Neural crest cell (in vitro differentiated cells): Measurements from ENCODE around the gene PRCP. TPM values are rescaled to one million over a fixed set of nuclear protein-coding genes. Genes with fewer than 3 reads are reported as not detected.

ENCODE experiments used
- DNase-seq: peaks from one replicate; pipeline ENCODE4 v3.0.0; 2021; ENCODE audit warnings: low read depth, mixed read lengths, low spot score
- H3K27ac Mint-ChIP-seq: one replicate; pipeline ENCODE4 v1.8.0; 2021; ENCODE audit warnings: mild to moderate bottlenecking, mixed read lengths; ENCODE audit not compliant: unreplicated experiment
- H3K27me3 Mint-ChIP-seq: 2 replicates; pipeline ENCODE4 v1.8.0; 2021; ENCODE audit warnings: low read depth, mild to moderate bottlenecking, mixed read lengths
- H3K36me3 Mint-ChIP-seq: 2 replicates; pipeline ENCODE4 v1.8.0; 2021; ENCODE audit warnings: low read depth, mild to moderate bottlenecking, mixed read lengths
- H3K4me1 Mint-ChIP-seq: 2 replicates; pipeline ENCODE4 v1.8.0; 2021; ENCODE audit warnings: mixed read lengths
- H3K4me3 Mint-ChIP-seq: one replicate; pipeline ENCODE4 v1.8.0; 2021; ENCODE audit warnings: mild to moderate bottlenecking, mixed read lengths
- H3K9me3 Mint-ChIP-seq: 2 replicates; pipeline ENCODE4 v1.8.0; 2021; ENCODE audit warnings: mixed read lengths
- CTCF ChIP-seq: fragments of 200-600 bp; sonication (generic); conservative IDR thresholded peaks from 2 replicates; pipeline ENCODE4 v1.5.0; 2021; ENCODE audit warnings: antibody characterized with exemption, mild to moderate bottlenecking
- total RNA-seq: library from RNA; stranded (reverse); gene quantifications from 2 replicates; pipeline ENCODE4 v1.2.1, GENCODE V29; 2021

Gene PRCP
- total RNA-seq, 1 donor from 2014 or later, result 59.8 TPM

GRCh38 chr11:82942376-82942775 lies 42.1 kb upstream of the PRCP start:
- peaks cover 8% of the 10 kb centered on the region for H3K36me3 Mint-ChIP-seq
- TF ChIP-seq CTCF, result no peak

GRCh38 chr11:82939456-82939855 lies 39.2 kb upstream of the PRCP start:
- Mint-ChIP-seq H3K36me3 (peaks cover 17% of the 10 kb centered on the region), H3K27ac (no peak overlapping the region), H3K4me3 (no peak overlapping the region), H3K4me1 (no peaks in the 10 kb centered on the region), H3K9me3 (peaks cover 13% of the 10 kb centered on the region), H3K27me3 (no peaks in the 10 kb centered on the region)
- TF ChIP-seq CTCF, result no peak
- no peak for DNase-seq

More at GRCh38 chr11:82942376-82942775, 42.1 kb upstream of the PRCP start:
- Mint-ChIP-seq H3K4me3 (no peak overlapping the region), H3K4me1 (no peaks in the 10 kb centered on the region), H3K9me3 (peaks cover 13% of the 10 kb centered on the region), H3K27me3 (no peaks in the 10 kb centered on the region), H3K27ac (no peak overlapping the region)
- no peak for DNase-seq

- H3K36me3 Mint-ChIP-seq, result peaks cover 15% of the 10 kb centered on the region
- H3K4me3 Mint-ChIP-seq, result no peak overlapping the region
- no peaks in the 10 kb centered on the region for H3K4me1 Mint-ChIP-seq
- H3K27ac Mint-ChIP-seq, result no peak overlapping the region
- peaks cover 10% of the 10 kb centered on the region for H3K9me3 Mint-ChIP-seq
- TF ChIP-seq CTCF, result no peak
- no peak for DNase-seq
- H3K27me3 Mint-ChIP-seq, result no peaks in the 10 kb centered on the region
Measured at GRCh38 chr11:82937554-82937953, 37.3 kb upstream of the PRCP start.

GRCh38 chr11:82936261-82936660 lies 36.0 kb upstream of the PRCP start:
- H3K4me3 Mint-ChIP-seq, result no peak overlapping the region
- H3K27me3 Mint-ChIP-seq, result no peaks in the 10 kb centered on the region
- H3K36me3 Mint-ChIP-seq, result peaks cover 15% of the 10 kb centered on the region
- no peak for DNase-seq
- H3K9me3 Mint-ChIP-seq, result peaks cover 7% of the 10 kb centered on the region
- TF ChIP-seq CTCF, result no peak
- H3K27ac Mint-ChIP-seq, result no peak overlapping the region
- no peaks in the 10 kb centered on the region for H3K4me1 Mint-ChIP-seq

- Mint-ChIP-seq H3K27ac (no peak overlapping the region), H3K36me3 (peaks cover 10% of the 10 kb centered on the region), H3K4me1 (peaks cover 7% of the 10 kb centered on the region), H3K27me3 (no peaks in the 10 kb centered on the region), H3K4me3 (no peak overlapping the region), H3K9me3 (no peaks in the 10 kb centered on the region)
- no peak for TF ChIP-seq CTCF
- no peak for DNase-seq
Measured at GRCh38 chr11:82932564-82932963, 32.3 kb upstream of the PRCP start.

GRCh38 chr11:82930734-82931133 lies 30.5 kb upstream of the PRCP start:
- H3K4me1 Mint-ChIP-seq, result peaks cover 11% of the 10 kb centered on the region
- no peak overlapping the region for H3K27ac Mint-ChIP-seq

More at GRCh38 chr11:82930734-82931133, 30.5 kb upstream of the PRCP start:
- no peaks in the 10 kb centered on the region for H3K27me3 Mint-ChIP-seq
- H3K36me3 Mint-ChIP-seq, result peaks cover 7% of the 10 kb centered on the region
- DNase-seq, result no peak
- no peak overlapping the region for H3K4me3 Mint-ChIP-seq
- H3K9me3 Mint-ChIP-seq, result no peaks in the 10 kb centered on the region
- no peak for TF ChIP-seq CTCF
